WTC11 (cell line): ENCODE data around the gene NDUFS6. TPM values are rescaled to one million over a fixed set of nuclear protein-coding genes. Genes with fewer than 3 reads are reported as not detected.

ENCODE experiments used
- ATAC-seq: fragments of 200-7000 bp; cut with Tn5 transposase; 2 replicates; pipeline ENCODE4 v1.10.0; 2021; ENCODE audit warnings: mild to moderate bottlenecking, moderate library complexity
- CTCF ChIA-PET: fragments of 300-600 bp; sonication (Branson Sonifier 250); formaldehyde crosslinking; loops from one replicate; lab custom pipeline; 2021; ENCODE audit warnings: antibody characterized with exemption; lab: Charles Lee
- POLR2A ChIA-PET: fragments of 350-600 bp; sonication (Branson Sonifier 250); formaldehyde crosslinking; loops from one replicate; lab custom pipeline; 2021; ENCODE audit warnings: antibody characterized with exemption; lab: Charles Lee
- DNase-seq: peaks from one replicate; pipeline ENCODE4 v3.0.0; 2021; ENCODE audit warnings: low spot score
- H3K27ac Mint-ChIP-seq: 2 replicates; pipeline ENCODE4 v1.8.0; 2021; ENCODE audit warnings: mixed read lengths
- H3K27me3 Mint-ChIP-seq: 2 replicates; pipeline ENCODE4 v1.8.0; 2021; ENCODE audit warnings: low read depth, mild to moderate bottlenecking, moderate library complexity, mixed read lengths
- H3K36me3 Mint-ChIP-seq: 2 replicates; pipeline ENCODE4 v1.8.0; 2021; ENCODE audit warnings: mixed read lengths
- H3K4me1 Mint-ChIP-seq: 2 replicates; pipeline ENCODE4 v1.8.0; 2022; ENCODE audit warnings: mixed read lengths
- H3K4me3 Mint-ChIP-seq: 2 replicates; pipeline ENCODE4 v1.8.0; 2021; ENCODE audit warnings: mild to moderate bottlenecking, moderate library complexity, mixed read lengths
- H3K9me3 Mint-ChIP-seq: 2 replicates; pipeline ENCODE4 v1.8.0; 2021; ENCODE audit warnings: mixed read lengths
- E2F1 ChIP-seq: sonication (generic); formaldehyde crosslinking; IDR thresholded peaks from 2 replicates; pipeline ENCODE4 v1.8.0; 2022; ENCODE audit warnings: mild to moderate bottlenecking, missing genetic modification reagents
- FOXK1 ChIP-seq: sonication (generic); formaldehyde crosslinking; IDR thresholded peaks from 2 replicates; pipeline ENCODE4 v1.8.0; 2022; ENCODE audit warnings: mild to moderate bottlenecking, moderate library complexity, missing genetic modification reagents
- FOXP1 ChIP-seq: sonication (generic); formaldehyde crosslinking; IDR thresholded peaks from 2 replicates; pipeline ENCODE4 v1.8.0; 2022; ENCODE audit warnings: missing genetic modification reagents, mild to moderate bottlenecking, moderate library complexity, borderline replicate concordance
- FOXP4 ChIP-seq: sonication (generic); formaldehyde crosslinking; IDR thresholded peaks from 2 replicates; pipeline ENCODE4 v1.8.0; 2022; ENCODE audit warnings: mild to moderate bottlenecking, missing genetic modification reagents
- GABPB1 ChIP-seq: sonication (generic); formaldehyde crosslinking; IDR thresholded peaks from 2 replicates; pipeline ENCODE4 v1.8.1; 2023; ENCODE audit warnings: mild to moderate bottlenecking, missing genetic modification reagents
- KAT7 ChIP-seq: sonication (generic); formaldehyde crosslinking; IDR thresholded peaks from 2 replicates; pipeline ENCODE4 v1.8.1; 2023; ENCODE audit warnings: missing genetic modification reagents, mild to moderate bottlenecking, borderline replicate concordance
- NFATC4 ChIP-seq: fragments of 250-450 bp; sonication (Bioruptor Pico); IDR thresholded peaks from 2 replicates; pipeline ENCODE4 v1.9.0; 2021; ENCODE audit warnings: mild to moderate bottlenecking
- PRRX2 ChIP-seq: fragments of 250-450 bp; sonication (Bioruptor Pico); IDR thresholded peaks from 2 replicates; pipeline ENCODE4 v1.8.0; 2021; ENCODE audit warnings: mild to moderate bottlenecking
- SP1 ChIP-seq: sonication (generic); formaldehyde crosslinking; conservative IDR thresholded peaks from 2 replicates; pipeline ENCODE4 v1.8.1; 2022; ENCODE audit warnings: missing genetic modification reagents
- STAT6 ChIP-seq: sonication (generic); formaldehyde crosslinking; conservative IDR thresholded peaks from 2 replicates; pipeline ENCODE4 v1.8.1; 2023; ENCODE audit warnings: mild to moderate bottlenecking, low read depth, missing genetic modification reagents, moderate library complexity
- ZNF121 ChIP-seq: sonication (generic); formaldehyde crosslinking; IDR thresholded peaks from 2 replicates; pipeline ENCODE4 v1.8.0; 2023; ENCODE audit warnings: missing genetic modification reagents
- ZNF317 ChIP-seq: sonication (generic); formaldehyde crosslinking; IDR thresholded peaks from 2 replicates; pipeline ENCODE4 v1.8.1; 2023; ENCODE audit warnings: low read depth, mild to moderate bottlenecking, moderate library complexity, missing genetic modification reagents, borderline replicate concordance
- ZNF423 ChIP-seq: fragments of 250-450 bp; sonication (Bioruptor Pico); IDR thresholded peaks from 2 replicates; pipeline ENCODE4 v2.1.2; 2022; ENCODE audit warnings: mild to moderate bottlenecking, moderate library complexity
- total RNA-seq: library from RNA; stranded (reverse); gene quantifications from 3 replicates; pipeline ENCODE4 v1.2.3, GENCODE V29; 2021
- TF ChIP-seq, protein P1 (sequence below): sonication (generic); formaldehyde crosslinking; IDR thresholded peaks from 2 replicates; pipeline ENCODE4 v1.8.0; 2023; ENCODE audit warnings: missing genetic modification reagents
- TF ChIP-seq, protein P2 (sequence below): sonication (generic); formaldehyde crosslinking; IDR thresholded peaks from 2 replicates; pipeline ENCODE4 v1.8.0; 2022; ENCODE audit warnings: missing genetic modification reagents

NDUFS6 gene
- total RNA-seq, 1 experiment from 2014 or later: 84.3 TPM

DNA sequence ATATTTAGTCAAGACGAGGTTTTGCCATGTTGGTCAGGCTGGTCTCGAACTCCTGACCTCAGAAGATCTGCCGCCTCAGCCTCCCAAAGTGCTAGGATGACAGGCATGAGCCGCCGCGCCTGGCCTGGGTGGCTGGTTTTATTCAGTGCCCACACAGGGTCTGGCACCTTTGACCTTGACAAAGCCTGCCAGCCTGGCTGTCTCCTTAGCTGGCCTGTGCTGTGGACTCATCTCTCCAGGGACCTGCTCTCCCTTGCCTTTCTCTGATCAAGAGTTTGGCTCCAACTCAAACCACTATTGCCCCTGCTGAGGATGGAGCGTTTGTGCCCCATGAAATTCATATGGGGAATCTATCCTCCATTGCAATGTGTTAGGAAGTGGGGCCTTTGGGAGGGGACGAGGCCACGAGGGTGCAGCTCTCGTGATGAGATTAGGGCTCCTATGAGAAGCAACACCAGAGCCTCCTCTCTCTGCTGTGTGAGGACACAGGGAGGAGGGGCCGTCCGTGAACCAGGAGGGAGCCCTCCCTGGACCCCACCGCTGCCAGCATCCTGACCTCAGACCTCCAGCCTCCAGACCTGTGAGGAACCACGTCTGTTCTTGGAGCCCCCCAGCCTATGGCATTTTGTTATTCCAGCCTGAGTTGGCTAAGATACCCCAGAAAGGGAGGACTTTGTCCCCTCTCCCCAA, 46.5 kb upstream of the NDUFS6 start:
- H3K27me3 Mint-ChIP-seq: peaks cover 3% of the 10 kb centered on the region; the same call in 1 of the 2 replicates
- H3K4me3 Mint-ChIP-seq: no peak overlapping the region
- peaks cover 21% of the 10 kb centered on the region for H3K4me1 Mint-ChIP-seq
- no peak for TF ChIP-seq ZNF121 (CRISPR knock-in tag)
- TF ChIP-seq FOXK1 (CRISPR knock-in tag): no peak
- TF ChIP-seq E2F1: no peak
- TF ChIP-seq NFATC4 (CRISPR knock-in tag): no peak
- TF ChIP-seq STAT6: no peak
- TF ChIP-seq, protein P1, sequence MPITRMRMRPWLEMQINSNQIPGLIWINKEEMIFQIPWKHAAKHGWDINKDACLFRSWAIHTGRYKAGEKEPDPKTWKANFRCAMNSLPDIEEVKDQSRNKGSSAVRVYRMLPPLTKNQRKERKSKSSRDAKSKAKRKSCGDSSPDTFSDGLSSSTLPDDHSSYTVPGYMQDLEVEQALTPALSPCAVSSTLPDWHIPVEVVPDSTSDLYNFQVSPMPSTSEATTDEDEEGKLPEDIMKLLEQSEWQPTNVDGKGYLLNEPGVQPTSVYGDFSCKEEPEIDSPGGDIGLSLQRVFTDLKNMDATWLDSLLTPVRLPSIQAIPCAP (CRISPR knock-in tag): no peak
- no peak for TF ChIP-seq ZNF423 (CRISPR knock-in tag)
- TF ChIP-seq ZNF317: no peak
- TF ChIP-seq PRRX2 (CRISPR knock-in tag): no peak
- TF ChIP-seq KAT7 (CRISPR knock-in tag): no peak
- no peak for TF ChIP-seq SP1
- no peak for TF ChIP-seq GABPB1 (CRISPR knock-in tag)
- no peak for TF ChIP-seq FOXP1 (CRISPR knock-in tag)
- TF ChIP-seq FOXP4 (CRISPR knock-in tag): no peak
- TF ChIP-seq, protein P2, sequence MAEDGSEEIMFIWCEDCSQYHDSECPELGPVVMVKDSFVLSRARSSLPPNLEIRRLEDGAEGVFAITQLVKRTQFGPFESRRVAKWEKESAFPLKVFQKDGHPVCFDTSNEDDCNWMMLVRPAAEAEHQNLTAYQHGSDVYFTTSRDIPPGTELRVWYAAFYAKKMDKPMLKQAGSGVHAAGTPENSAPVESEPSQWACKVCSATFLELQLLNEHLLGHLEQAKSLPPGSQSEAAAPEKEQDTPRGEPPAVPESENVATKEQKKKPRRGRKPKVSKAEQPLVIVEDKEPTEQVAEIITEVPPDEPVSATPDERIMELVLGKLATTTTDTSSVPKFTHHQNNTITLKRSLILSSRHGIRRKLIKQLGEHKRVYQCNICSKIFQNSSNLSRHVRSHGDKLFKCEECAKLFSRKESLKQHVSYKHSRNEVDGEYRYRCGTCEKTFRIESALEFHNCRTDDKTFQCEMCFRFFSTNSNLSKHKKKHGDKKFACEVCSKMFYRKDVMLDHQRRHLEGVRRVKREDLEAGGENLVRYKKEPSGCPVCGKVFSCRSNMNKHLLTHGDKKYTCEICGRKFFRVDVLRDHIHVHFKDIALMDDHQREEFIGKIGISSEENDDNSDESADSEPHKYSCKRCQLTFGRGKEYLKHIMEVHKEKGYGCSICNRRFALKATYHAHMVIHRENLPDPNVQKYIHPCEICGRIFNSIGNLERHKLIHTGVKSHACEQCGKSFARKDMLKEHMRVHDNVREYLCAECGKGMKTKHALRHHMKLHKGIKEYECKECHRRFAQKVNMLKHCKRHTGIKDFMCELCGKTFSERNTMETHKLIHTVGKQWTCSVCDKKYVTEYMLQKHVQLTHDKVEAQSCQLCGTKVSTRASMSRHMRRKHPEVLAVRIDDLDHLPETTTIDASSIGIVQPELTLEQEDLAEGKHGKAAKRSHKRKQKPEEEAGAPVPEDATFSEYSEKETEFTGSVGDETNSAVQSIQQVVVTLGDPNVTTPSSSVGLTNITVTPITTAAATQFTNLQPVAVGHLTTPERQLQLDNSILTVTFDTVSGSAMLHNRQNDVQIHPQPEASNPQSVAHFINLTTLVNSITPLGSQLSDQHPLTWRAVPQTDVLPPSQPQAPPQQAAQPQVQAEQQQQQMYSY (CRISPR knock-in tag): no peak
- ATAC-seq: no peak
- H3K9me3 Mint-ChIP-seq: peaks cover 13% of the 10 kb centered on the region
- peaks cover 9% of the 10 kb centered on the region for H3K36me3 Mint-ChIP-seq
- no peak for DNase-seq
- ChIA-PET CTCF (interaction anchor here (2.8 kb wide), 1 partner anchor 9 kb away, joined by 10 read pairs; no protein-coding TSS in a partner anchor), POLR2A (no interaction called here)
- H3K27ac Mint-ChIP-seq: no peak overlapping the region
